HAP-1 (cell line): ENCODE measurements around the gene DST.
A peak's percentile ranks its signal among the peaks of the same experiment; 100 is the strongest.

Experiments
- DNase-seq, 2 experiments: peaks; one replicate each; pipeline ENCODE4 v3.0.0-alpha.2; 2016 to 2020; ENCODE audit warnings: low spot score in 2 of 2
- H3K27me3 ChIP-seq: fragments of 250-450 bp; sonication (Bioruptor Pico); 2 replicates; pipeline ENCODE4 v1.5.1; 2020; ENCODE audit warnings: low read depth, mild to moderate bottlenecking, moderate library complexity
- H3K36me3 ChIP-seq: fragments of 250-450 bp; sonication (Bioruptor Pico); replicated peaks from 2 replicates; pipeline ENCODE4 v1.5.1; 2020; ENCODE audit warnings: mild to moderate bottlenecking
- H3K4me1 ChIP-seq: fragments of 250-450 bp; sonication (Bioruptor Pico); 2 replicates; pipeline ENCODE4 v1.5.1; 2020; ENCODE audit warnings: mild to moderate bottlenecking
- H3K4me3 ChIP-seq: fragments of 250-450 bp; sonication (Bioruptor Pico); 2 replicates; pipeline ENCODE4 v1.5.1; 2020; ENCODE audit warnings: mild to moderate bottlenecking, moderate library complexity
- H3K9me3 ChIP-seq: fragments of 250-450 bp; sonication (Bioruptor Pico); 2 replicates; pipeline ENCODE4 v1.5.1; 2020; ENCODE audit warnings: mild to moderate bottlenecking, moderate library complexity
- in situ Hi-C: fragments of 300-500 bp; cut with MboI; formaldehyde crosslinking; loops from 3 replicates; pipeline ENCODE4 v1.14.3; 2020; ENCODE audit warnings: low sequenced_read_pairs, inconsistent platforms, mixed read lengths

The DST gene

GRCh38 chr6:56656466-56656865 is 13.8 kb upstream of the DST start:
- in situ Hi-C loops = no loop called here
- no peaks in the 10 kb centered on the region for H3K9me3 ChIP-seq
- H3K4me1 ChIP-seq = peaks cover 14% of the 10 kb centered on the region
- H3K36me3 ChIP-seq = no peaks in the 10 kb centered on the region
- no peak overlapping the region for H3K4me3 ChIP-seq
- no peaks in the 10 kb centered on the region for H3K27me3 ChIP-seq
- DNase-seq = no peak

- no peak for DNase-seq
- no peaks in the 10 kb centered on the region for H3K9me3 ChIP-seq
- H3K36me3 ChIP-seq = no peaks in the 10 kb centered on the region
- no peaks in the 10 kb centered on the region for H3K27me3 ChIP-seq
- H3K4me3 ChIP-seq = no peak overlapping the region
- in situ Hi-C loops = no loop called here
- peaks cover 14% of the 10 kb centered on the region for H3K4me1 ChIP-seq
Observed at GRCh38 chr6:56655996-56656395, 13.3 kb upstream of the DST start.

GRCh38 chr6:56655249-56655648 is 12.6 kb upstream of the DST start:
- no peaks in the 10 kb centered on the region for H3K9me3 ChIP-seq
- H3K27me3 ChIP-seq = no peaks in the 10 kb centered on the region
- no peaks in the 10 kb centered on the region for H3K36me3 ChIP-seq
- H3K4me1 ChIP-seq = peaks cover 14% of the 10 kb centered on the region
- in situ Hi-C loops = no loop called here
- no peak overlapping the region for H3K4me3 ChIP-seq
- no peak for DNase-seq

- H3K9me3 ChIP-seq = no peaks in the 10 kb centered on the region
- peaks cover 21% of the 10 kb centered on the region for H3K4me1 ChIP-seq
- H3K4me3 ChIP-seq = no peak overlapping the region
- H3K27me3 ChIP-seq = no peaks in the 10 kb centered on the region
- no peaks in the 10 kb centered on the region; the same call in 1 of the 2 replicates for H3K36me3 ChIP-seq
- peak in 1 of 2 experiments; percentile 93 for DNase-seq
- in situ Hi-C loops = no loop called here
Observed at GRCh38 chr6:56652994-56653393, 10.3 kb upstream of the DST start.

GRCh38 chr6:56652231-56652630 is 9.5 kb upstream of the DST start:
- no peaks in the 10 kb centered on the region for H3K9me3 ChIP-seq
- no peak overlapping the region for H3K4me3 ChIP-seq
- no peaks in the 10 kb centered on the region; the same call in 1 of the 2 replicates for H3K36me3 ChIP-seq
- no peak for DNase-seq
- in situ Hi-C loops = no loop called here
- H3K27me3 ChIP-seq = no peaks in the 10 kb centered on the region
- peaks cover 21% of the 10 kb centered on the region for H3K4me1 ChIP-seq

- Histone ChIP-seq H3K27me3 (no peaks in the 10 kb centered on the region), H3K4me1 (peaks cover 21% of the 10 kb centered on the region)
- DNase-seq = no peak
Observed at GRCh38 chr6:56650191-56650590, 7.5 kb upstream of the DST start.

GRCh38 chr6:56649782-56650181 is 7.1 kb upstream of the DST start:
- DNase-seq = no peak
- H3K9me3 ChIP-seq = no peaks in the 10 kb centered on the region
- no peaks in the 10 kb centered on the region; the same call in 1 of the 2 replicates for H3K36me3 ChIP-seq
- H3K4me1 ChIP-seq = peaks cover 21% of the 10 kb centered on the region
- in situ Hi-C loops = no loop called here
- H3K4me3 ChIP-seq = no peak overlapping the region
- H3K27me3 ChIP-seq = no peaks in the 10 kb centered on the region

More at GRCh38 chr6:56650191-56650590, 7.5 kb upstream of the DST start:
- in situ Hi-C loops = no loop called here
- H3K9me3 ChIP-seq = no peaks in the 10 kb centered on the region
- H3K36me3 ChIP-seq = no peaks in the 10 kb centered on the region; the same call in 1 of the 2 replicates
- H3K4me3 ChIP-seq = no peak overlapping the region

GRCh38 chr6:56649053-56649769 is 6.5 kb upstream of the DST start:
- no peaks in the 10 kb centered on the region; the same call in 1 of the 2 replicates for H3K36me3 ChIP-seq

GRCh38 chr6:56647172-56647762 is 4.6 kb upstream of the DST start:
- no peak for DNase-seq
- peaks cover 14% of the 10 kb centered on the region for H3K4me1 ChIP-seq
- H3K27me3 ChIP-seq = no peaks in the 10 kb centered on the region
- H3K9me3 ChIP-seq = no peaks in the 10 kb centered on the region
- H3K4me3 ChIP-seq = no peak overlapping the region
- no peaks in the 10 kb centered on the region; the same call in 1 of the 2 replicates for H3K36me3 ChIP-seq
- in situ Hi-C loops = no loop called here

More at GRCh38 chr6:56649053-56649769, 6.5 kb upstream of the DST start:
- in situ Hi-C loops = no loop called here
- Histone ChIP-seq H3K9me3 (no peaks in the 10 kb centered on the region), H3K4me1 (peaks cover 21% of the 10 kb centered on the region), H3K4me3 (no peak overlapping the region), H3K27me3 (no peaks in the 10 kb centered on the region)
- DNase-seq = peak in 1 of 2 experiments; percentile 42

GRCh38 chr6:56644366-56644765 is 1.7 kb upstream of the DST start:
- in situ Hi-C loops = loop anchor here (5.0 kb wide), 1 partner anchor 53 kb away; no protein-coding TSS in a partner anchor
- DNase-seq = no peak

GRCh38 chr6:56643379-56644089 is 845 bp upstream of the DST start:
- in situ Hi-C loops = loop anchor here (5.0 kb wide), 1 partner anchor 54 kb away; no protein-coding TSS in a partner anchor
- peaks cover 6% of the 10 kb centered on the region; the same call in 1 of the 2 replicates for H3K4me1 ChIP-seq
- no peaks in the 10 kb centered on the region; the same call in 1 of the 2 replicates for H3K36me3 ChIP-seq
- H3K27me3 ChIP-seq = no peaks in the 10 kb centered on the region
- no peak for DNase-seq
- no peak overlapping the region for H3K4me3 ChIP-seq
- H3K9me3 ChIP-seq = no peaks in the 10 kb centered on the region

More at GRCh38 chr6:56644366-56644765, 1.7 kb upstream of the DST start:
- peaks cover 12% of the 10 kb centered on the region for H3K4me1 ChIP-seq
- no peaks in the 10 kb centered on the region for H3K9me3 ChIP-seq
- no peaks in the 10 kb centered on the region; the same call in 1 of the 2 replicates for H3K36me3 ChIP-seq
- no peaks in the 10 kb centered on the region for H3K27me3 ChIP-seq
- H3K4me3 ChIP-seq = no peak overlapping the region

GRCh38 chr6:56640374-56640773 is 2.3 kb downstream of the DST start:
- H3K4me3 ChIP-seq = no peak overlapping the region
- no peaks in the 10 kb centered on the region for H3K36me3 ChIP-seq
- in situ Hi-C loops = loop anchor here (5.0 kb wide), 1 partner anchor 57 kb away; no protein-coding TSS in a partner anchor
- H3K9me3 ChIP-seq = no peaks in the 10 kb centered on the region
- H3K4me1 ChIP-seq = peaks cover 6% of the 10 kb centered on the region; the same call in 1 of the 2 replicates
- H3K27me3 ChIP-seq = no peaks in the 10 kb centered on the region
- no peak for DNase-seq

GRCh38 chr6:56638760-56639159 is 3.9 kb downstream of the DST start:
- Histone ChIP-seq H3K4me1 (peaks cover 6% of the 10 kb centered on the region; the same call in 1 of the 2 replicates), H3K36me3 (peaks cover 4% of the 10 kb centered on the region; the same call in 1 of the 2 replicates), H3K9me3 (no peaks in the 10 kb centered on the region), H3K27me3 (no peaks in the 10 kb centered on the region), H3K4me3 (no peak overlapping the region)
- in situ Hi-C loops = loop anchor here (10.0 kb wide), 1 partner anchor 206 kb away; no protein-coding TSS in a partner anchor
- DNase-seq = no peak
